Ovary (tissue), 3 donors: ENCODE data around the gene HUWE1.
"Not testable (repeated sequence)": the region's sequence is repeated elsewhere in the genome, so short reads cannot be mapped to it uniquely, and the experiment has no call there.

Experiments
- CTCF ChIP-seq, 3 donors: fragments of 450-650 bp in 2 of 3; fragments of 200-600 bp in 1 of 3; IDR thresholded peaks; one replicate each; pipeline versions ENCODE4 v1.5.1 to v1.8.0; 2016 to 2022; ENCODE audit warnings: antibody characterized with exemption in 3 of 3, mild to moderate bottlenecking in 1 of 3
- EP300 ChIP-seq: sonication (generic); formaldehyde crosslinking; IDR thresholded peaks from one replicate; pipeline ENCODE4 v1.6.1; 2017; ENCODE audit warnings: antibody characterized with exemption
- POLR2A ChIP-seq: fragments of 450-650 bp; IDR thresholded peaks from one replicate; pipeline ENCODE4 v1.6.1; 2017; ENCODE audit warnings: antibody characterized with exemption, mild to moderate bottlenecking, moderate library complexity
- donor health status: DM: no; HTN: no; CAD: no.

GRCh38 chrX:53719666-53720065, 33.1 kb upstream of the HUWE1 start:
- not testable (repeated sequence) for TF ChIP-seq CTCF (IDR thresholded peaks at IDR 0.05); POLR2A; EP300
